ENCODE measurements around the gene CTSZ.

DNA sequence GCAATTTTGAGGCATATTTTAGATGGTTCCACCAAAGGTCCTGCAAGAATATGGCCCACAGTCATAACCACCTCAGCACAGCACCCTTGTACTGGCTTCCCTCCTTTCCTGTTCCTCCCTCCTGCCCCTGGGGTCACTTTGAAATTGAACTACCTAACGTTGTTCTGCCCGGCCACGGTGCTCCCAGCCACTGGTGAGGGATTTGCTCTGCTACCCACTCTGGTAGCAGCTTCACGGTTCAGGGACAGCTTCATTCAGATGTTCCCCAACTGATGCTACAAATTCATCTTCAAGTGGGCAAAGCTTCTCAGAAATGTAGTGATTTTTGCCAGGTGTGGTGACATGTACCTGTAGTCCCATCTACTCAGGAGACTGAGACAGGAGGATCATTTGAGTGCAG lies 33.9 kb downstream of the CTSZ start:
- TF ChIP-seq, protein P1, sequence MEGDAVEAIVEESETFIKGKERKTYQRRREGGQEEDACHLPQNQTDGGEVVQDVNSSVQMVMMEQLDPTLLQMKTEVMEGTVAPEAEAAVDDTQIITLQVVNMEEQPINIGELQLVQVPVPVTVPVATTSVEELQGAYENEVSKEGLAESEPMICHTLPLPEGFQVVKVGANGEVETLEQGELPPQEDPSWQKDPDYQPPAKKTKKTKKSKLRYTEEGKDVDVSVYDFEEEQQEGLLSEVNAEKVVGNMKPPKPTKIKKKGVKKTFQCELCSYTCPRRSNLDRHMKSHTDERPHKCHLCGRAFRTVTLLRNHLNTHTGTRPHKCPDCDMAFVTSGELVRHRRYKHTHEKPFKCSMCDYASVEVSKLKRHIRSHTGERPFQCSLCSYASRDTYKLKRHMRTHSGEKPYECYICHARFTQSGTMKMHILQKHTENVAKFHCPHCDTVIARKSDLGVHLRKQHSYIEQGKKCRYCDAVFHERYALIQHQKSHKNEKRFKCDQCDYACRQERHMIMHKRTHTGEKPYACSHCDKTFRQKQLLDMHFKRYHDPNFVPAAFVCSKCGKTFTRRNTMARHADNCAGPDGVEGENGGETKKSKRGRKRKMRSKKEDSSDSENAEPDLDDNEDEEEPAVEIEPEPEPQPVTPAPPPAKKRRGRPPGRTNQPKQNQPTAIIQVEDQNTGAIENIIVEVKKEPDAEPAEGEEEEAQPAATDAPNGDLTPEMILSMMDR (IDR thresholded peaks at IDR 0.05): no peak
- TF ChIP-seq POLR2A (IDR thresholded peaks at IDR 0.05): no peak
